NCI-H446 treated with DMSO at 0.1 percent for 48 hours (cell line): Measurements from ENCODE around the gene ZRANB2.

ENCODE experiments used
- DNase-seq: peaks from one replicate; lab custom pipeline; 2025; lab: John Stamatoyannopoulos, UW

Gene ZRANB2

DNA sequence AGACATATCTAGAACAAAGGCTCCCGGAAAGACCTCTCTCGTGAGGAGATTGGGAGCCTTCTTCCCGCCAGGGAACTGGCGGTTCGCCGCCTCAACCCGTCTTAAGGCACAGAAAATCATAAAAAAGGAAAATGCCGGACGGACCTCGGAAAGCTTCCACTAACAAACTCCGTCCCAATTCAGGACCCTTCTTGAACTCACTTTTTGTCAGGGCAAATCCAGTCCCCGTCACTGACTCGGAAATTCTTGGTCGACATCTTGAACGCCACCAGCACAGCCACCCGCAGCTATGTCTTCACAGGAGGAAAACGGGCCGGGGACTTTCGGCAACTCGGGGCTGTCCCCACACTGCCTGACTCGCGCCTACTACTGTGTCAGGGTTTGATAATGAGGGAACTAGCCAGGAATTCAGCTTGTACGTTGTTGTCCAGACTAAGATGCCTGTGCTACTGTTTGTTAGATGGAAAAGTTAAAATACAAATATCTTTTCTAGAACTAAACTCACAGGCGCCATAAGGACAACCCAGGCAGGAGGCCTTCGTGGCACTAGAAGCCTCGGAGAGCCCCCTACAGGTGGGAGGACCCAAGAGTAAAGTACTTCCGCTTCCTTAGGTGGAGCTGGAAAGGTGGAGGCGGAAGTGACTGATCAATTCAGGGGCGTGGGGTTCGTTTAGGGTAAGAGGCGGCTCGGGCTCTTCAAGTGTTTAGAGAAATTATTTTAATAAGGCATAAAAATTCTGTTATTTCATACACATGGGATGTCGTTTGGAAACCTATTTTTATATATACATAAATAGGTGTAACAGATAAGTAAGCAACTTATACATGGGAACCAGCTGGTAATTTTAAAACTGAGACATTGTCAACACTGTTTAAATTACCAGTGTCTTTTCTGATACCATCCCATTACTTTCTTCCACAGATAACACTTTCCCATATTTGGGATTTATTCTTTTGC is at the start of gene ZRANB2:
Gene ZRANB2 (minus strand): TSS at position 297 of the 958 bp plus-strand sequence. CDS start 40 bp downstream, at position 257.
- DNase-seq, result peak; percentile 97

DNA sequence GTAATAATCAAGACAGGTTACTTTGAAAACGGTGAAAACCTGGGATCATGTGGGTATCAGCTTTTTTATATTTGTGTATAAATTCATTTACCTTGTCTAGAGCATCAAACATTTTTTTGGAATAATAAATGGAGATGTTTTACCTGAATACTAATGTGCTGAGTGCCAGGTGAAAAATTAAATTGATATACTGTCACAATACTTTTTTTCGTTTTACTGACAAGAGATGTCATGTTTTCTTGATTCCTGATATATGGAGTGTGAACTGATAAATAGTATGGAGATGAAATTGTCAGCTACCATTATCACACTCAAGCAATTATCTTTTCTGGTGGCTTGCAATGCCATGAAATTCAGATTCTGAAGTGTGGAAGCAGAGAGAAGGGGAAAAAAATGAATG is 47.2 kb upstream of the ZRANB2 start:
- no peak for DNase-seq

- DNase-seq, result no peak
These were observed 37.3 kb upstream of the ZRANB2 start for GRCh38 chr1:71118086-71118485.

DNA sequence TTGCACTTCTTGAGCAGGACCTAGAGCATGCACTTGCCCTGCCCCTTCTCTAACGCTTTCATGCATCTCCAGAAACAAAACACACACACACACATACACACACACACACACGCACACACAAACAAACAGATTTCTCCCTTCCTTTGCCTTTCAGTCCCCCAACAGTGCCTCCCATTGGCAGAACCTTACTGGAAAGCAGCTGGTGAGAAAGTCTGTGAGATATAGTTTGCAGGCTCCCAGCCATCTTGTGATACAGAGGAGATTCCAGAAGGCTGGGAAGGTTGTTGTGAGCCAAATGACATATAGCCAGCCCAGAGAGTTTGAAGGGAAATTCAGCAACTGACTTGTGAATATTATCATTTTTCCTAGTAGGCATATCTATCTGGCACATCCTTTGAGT is 35.9 kb upstream of the ZRANB2 start:
- DNase-seq, result peak; percentile 79

- DNase-seq, result peak; percentile 69
These were observed 26.0 kb upstream of the ZRANB2 start for GRCh38 chr1:71106658-71107322.

GRCh38 chr1:71104417-71104816 is 23.6 kb upstream of the ZRANB2 start:
- no peak for DNase-seq

DNA sequence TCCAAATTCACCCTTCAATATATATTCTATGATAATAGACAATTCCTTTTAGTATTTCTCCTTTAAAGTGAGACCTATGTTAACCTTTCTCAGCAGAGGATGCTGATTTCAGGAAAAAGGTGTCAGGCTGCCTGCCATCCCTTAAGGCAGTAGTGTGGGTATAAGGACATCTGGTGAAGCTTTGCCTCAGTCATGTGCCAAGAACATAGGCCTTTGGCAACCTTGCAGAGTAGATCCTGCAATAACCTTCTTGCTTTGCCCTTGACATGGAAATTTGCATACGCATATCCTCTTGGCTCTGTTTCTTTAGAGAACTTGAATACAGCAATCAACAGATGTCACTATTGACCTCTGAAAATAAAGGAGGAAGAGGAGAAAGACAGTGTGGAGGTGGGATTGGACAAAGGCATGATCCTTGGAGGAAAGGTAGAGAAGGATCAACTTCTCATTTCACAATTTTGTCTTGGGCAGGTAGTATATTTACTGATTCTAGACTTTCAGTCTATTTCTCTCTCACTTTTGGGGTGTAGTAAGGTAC is 21.1 kb upstream of the ZRANB2 start:
- DNase-seq, result peak; percentile 66

- no peak for DNase-seq
These were observed 16.6 kb upstream of the ZRANB2 start for GRCh38 chr1:71097428-71097827.

DNA sequence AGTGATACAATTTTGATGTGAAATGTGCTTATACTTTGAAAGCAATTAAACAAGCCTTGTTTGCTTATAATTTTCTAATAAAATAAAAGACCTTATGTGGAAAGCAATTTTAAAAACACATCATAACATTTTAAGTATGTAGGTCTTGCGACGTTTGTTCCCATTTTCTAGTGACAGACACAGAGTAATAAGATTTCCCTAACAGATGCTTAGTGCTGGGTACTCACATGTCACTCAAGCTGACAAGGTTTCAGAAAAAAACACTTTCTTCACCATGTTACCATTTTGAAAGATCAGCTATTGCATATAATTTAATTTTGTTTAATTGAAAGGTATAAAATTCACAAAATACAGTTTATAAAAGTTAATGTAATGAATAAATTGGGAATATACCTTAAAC is 14.1 kb upstream of the ZRANB2 start:
- DNase-seq, result no peak

- no peak for DNase-seq
These were observed 13.1 kb upstream of the ZRANB2 start for GRCh38 chr1:71093938-71094337.

- no peak for DNase-seq
These were observed 8.9 kb upstream of the ZRANB2 start for GRCh38 chr1:71089536-71090270.

GRCh38 chr1:71088645-71089287 is 7.9 kb upstream of the ZRANB2 start:
- DNase-seq, result no peak

- DNase-seq, result no peak
These were observed 6.9 kb upstream of the ZRANB2 start for GRCh38 chr1:71087713-71088112.

GRCh38 chr1:71087060-71087459 is 6.2 kb upstream of the ZRANB2 start:
- DNase-seq, result no peak

DNA sequence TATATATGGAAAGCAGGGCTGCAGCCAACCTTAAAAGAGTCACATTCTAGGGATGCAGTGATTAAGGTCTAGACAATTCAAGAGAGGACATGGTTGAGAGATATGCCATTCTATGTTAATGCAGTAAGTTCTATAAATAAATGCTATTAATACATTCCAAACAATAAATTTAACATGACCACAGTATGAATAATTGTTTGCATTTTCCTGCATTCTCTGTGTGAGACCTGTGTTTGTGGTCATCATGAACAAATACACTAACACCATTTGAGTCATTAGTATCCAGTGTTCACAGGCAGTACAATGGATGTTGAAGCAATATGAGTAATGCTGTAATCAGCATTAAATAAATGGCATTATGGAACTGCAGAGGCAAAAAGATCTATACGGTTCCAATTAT is 5.5 kb upstream of the ZRANB2 start:
- no peak for DNase-seq

- no peak for DNase-seq
These were observed 2.4 kb upstream of the ZRANB2 start for GRCh38 chr1:71083271-71083670.

DNA sequence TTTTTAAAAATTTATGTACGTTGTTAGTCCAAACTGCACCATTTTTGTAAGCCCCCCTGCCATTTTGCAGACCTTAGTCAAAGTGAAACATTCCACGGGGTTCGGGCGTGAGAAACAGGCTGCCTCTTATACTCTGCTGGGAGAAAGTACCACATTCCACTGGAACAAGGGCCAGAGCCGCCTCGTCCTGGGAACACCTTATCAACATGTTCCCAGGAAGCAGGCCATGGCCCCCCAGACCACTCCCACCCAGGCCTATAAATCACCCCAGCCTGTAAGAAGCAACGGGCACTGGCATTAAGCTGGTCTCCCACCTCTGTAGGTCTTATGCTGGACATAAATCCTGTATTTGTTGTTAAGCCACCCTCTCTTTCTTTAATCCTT is 854 bp upstream of the ZRANB2 start:
- DNase-seq, result no peak

DNA sequence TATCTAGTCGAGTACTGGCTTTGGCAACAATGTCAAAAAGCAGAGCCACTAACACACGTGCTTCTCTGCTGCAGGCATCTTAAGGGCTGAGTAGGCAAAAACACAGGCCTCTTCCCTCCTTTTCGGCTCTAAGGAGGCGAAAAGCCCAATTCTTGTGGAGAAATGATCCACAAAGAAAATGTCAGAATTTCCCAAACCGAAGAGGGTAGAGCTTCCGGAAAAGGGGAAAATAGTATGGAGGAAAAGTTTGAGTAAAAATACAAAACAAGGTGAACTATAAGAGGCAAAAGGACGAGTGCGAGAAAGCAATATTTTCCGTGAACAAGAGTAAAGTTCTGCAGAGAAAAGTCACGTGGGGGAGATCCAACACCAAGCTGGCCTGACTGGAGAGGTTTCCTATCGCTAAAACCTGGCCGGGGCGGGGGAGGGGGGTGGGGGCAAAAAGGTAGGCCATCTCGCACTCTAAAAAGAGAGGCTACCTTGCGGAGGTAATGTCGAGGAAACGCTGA is 551 bp downstream of the ZRANB2 start:
- no peak for DNase-seq

DNA sequence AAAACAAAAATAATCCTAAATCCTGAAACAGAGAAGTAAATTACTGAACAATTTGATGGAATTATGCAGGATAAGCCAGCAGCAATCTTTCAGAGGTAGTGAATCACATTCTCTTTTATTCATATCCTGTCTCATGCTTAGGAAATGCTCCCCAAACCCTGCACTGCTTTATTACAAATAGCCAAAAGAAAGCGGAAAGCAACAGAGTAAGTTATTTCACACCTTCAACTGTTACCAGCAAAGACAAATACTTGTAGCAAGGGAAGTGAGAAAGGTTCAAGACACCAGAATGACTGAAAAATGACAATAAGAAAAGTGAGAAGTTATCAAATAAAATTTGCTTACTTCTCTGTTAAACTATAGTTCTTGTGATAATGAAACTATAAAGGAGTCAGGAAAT is 6.2 kb downstream of the ZRANB2 start:
- no peak for DNase-seq

DNA sequence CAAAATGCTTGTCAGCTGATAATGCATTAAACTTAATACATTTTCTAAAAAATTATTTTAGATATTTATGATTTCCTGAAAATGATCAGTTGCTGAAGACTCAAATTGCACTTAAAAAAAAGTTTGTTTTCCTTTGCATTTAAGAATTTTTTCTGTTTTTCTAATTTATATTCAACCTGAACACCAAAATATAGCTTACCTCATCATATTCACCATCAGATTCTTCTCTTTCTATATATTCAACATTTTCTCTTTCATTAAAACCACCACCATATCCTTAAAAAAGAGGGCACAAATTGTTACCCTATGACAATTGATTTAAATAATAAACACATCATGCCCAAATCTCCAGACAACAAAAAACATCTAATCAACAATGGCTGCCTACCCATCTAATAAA is 8.6 kb downstream of the ZRANB2 start:
- no peak for DNase-seq

GRCh38 chr1:71071720-71072119 is 9.1 kb downstream of the ZRANB2 start:
- DNase-seq, result no peak
